ENCODE measurements around the gene NYAP2.

The NYAP2 gene

GRCh38 chr2:225573603-225574002, 174.1 kb downstream of the NYAP2 start:
- DNase-seq (ENCODE audit: low read depth): no peak
- H3K4me3 ChIP-seq (ENCODE audit: control insufficient read depth, low read depth, low read length): no peak overlapping the region
- TF ChIP-seq CTCF (conservative IDR thresholded peaks at IDR 0.05; ENCODE audit: control insufficient read depth, insufficient read depth, low read depth, low read length): no peak

DNA sequence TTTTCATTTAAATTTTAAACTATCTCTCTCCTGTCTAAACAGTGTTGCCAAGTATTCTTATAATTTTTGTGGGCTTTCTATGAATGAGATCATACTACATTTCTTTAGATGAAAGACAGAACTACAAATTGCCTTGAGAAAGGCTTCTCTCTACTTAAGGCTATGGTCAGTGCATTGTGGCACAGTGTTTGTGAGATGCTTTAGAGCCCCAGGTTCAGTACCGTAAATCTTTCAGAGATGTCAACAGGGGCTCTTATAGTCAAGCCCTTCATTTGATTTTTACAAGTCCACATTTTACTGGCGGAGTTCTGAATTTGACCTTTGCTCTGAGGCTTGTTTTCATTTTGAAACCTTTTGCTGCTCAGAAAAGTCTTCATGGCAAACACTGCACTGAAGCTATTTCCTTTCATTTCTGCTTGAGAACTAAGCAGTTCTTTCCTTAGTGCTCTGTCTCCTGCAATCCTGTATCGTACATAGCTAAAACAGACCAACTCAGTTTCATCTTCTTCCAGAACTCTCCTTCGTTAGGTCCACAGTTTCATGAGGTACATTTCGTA, 175.2 kb downstream of the NYAP2 start:
- no peak overlapping the region for H3K4me3 ChIP-seq (ENCODE audit: control insufficient read depth, low read depth, low read length)
- no peak for TF ChIP-seq CTCF (conservative IDR thresholded peaks at IDR 0.05; ENCODE audit: control insufficient read depth, insufficient read depth, low read depth, low read length)
- no peak for DNase-seq (ENCODE audit: low read depth)

DNA sequence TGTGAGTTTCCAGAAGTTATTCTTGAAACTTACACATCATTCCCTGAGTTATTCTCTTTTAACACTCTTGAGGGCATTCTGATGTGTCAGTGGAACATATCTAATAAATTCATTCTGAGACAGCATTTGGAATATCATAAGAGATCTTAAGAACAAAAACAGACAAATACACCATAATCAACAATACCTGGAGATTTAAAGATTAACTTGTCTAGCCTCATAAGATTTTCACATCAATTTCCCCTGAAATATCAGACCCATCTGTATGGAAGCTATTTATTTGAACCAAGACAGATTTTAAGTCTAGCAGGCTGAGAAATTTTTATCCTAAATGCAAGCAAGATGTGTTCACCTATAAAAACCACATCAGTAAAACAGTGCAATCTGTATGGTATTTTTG, 181.6 kb downstream of the NYAP2 start:
- TF ChIP-seq CTCF (conservative IDR thresholded peaks at IDR 0.05; ENCODE audit: control insufficient read depth, insufficient read depth, low read depth, low read length): no peak
- H3K4me3 ChIP-seq (ENCODE audit: control insufficient read depth, low read depth, low read length): no peak overlapping the region
- DNase-seq (ENCODE audit: low read depth): no peak

GRCh38 chr2:225581906-225582305, 182.4 kb downstream of the NYAP2 start:
- H3K4me3 ChIP-seq (ENCODE audit: control insufficient read depth, low read depth, low read length): no peak overlapping the region
- no peak for TF ChIP-seq CTCF (conservative IDR thresholded peaks at IDR 0.05; ENCODE audit: control insufficient read depth, insufficient read depth, low read depth, low read length)
- DNase-seq (ENCODE audit: low read depth): no peak

DNA sequence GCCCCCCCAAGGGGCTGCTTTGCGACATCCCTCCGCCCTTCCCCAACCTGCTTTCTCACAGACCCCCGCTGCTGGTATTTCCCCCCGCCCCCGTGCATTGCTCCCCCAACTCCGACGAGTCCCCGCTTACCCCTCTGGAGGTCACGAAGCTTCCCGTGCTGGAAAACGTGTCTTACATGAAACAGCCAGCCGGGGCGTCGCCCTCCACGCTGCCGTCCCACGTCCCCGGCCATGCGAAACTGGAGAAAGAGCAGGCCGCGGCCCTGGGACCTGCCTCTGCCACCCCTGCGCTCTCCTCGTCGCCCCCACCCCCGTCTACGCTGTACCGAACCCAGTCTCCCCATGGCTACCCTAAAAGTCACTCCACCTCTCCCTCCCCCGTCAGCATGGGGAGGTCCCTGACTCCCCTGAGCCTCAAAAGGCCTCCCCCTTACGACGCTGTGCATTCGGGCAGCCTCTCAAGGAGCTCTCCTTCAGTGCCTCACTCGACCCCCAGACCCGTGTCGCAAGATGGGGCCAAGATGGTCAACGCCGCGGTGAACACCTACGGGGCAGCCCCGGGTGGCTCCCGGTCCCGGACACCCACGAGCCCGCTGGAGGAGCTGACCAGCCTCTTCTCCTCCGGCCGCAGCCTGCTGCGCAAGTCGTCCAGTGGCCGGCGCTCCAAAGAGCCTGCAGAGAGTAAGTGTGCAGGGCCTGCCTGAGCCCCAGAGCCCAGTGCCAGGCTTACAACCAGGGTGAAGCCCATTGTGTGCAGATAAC, 183.0 kb downstream of the NYAP2 start:
- no peak for DNase-seq (ENCODE audit: low read depth)
- H3K4me3 ChIP-seq (ENCODE audit: control insufficient read depth, low read depth, low read length): no peak overlapping the region
- no peak for TF ChIP-seq CTCF (conservative IDR thresholded peaks at IDR 0.05; ENCODE audit: control insufficient read depth, insufficient read depth, low read depth, low read length)

DNA sequence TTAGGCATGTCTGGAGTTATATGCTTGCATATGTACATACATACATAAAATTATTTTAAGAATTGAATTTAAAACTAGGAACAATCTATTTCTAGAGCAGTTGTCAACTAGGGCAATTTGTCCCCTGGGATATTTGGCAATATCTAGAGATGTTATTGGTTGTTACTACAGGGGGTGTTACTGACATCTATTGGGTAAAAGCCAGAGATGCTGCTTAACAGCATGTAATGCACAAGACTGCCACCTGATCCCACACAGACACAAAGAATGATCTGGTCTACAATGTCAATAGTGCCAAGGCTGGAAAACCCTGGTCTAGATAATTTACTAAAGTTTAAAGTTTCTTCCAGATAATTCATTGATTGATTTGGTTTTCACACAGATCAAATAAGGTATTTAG, 185.3 kb downstream of the NYAP2 start:
- H3K4me3 ChIP-seq (ENCODE audit: control insufficient read depth, low read depth, low read length): no peak overlapping the region
- no peak for TF ChIP-seq CTCF (conservative IDR thresholded peaks at IDR 0.05; ENCODE audit: control insufficient read depth, insufficient read depth, low read depth, low read length)
- DNase-seq (ENCODE audit: low read depth): no peak

Data from fibroblast of mammary gland (primary cell).